Measurements from ENCODE around the gene GREM1.

DNA sequence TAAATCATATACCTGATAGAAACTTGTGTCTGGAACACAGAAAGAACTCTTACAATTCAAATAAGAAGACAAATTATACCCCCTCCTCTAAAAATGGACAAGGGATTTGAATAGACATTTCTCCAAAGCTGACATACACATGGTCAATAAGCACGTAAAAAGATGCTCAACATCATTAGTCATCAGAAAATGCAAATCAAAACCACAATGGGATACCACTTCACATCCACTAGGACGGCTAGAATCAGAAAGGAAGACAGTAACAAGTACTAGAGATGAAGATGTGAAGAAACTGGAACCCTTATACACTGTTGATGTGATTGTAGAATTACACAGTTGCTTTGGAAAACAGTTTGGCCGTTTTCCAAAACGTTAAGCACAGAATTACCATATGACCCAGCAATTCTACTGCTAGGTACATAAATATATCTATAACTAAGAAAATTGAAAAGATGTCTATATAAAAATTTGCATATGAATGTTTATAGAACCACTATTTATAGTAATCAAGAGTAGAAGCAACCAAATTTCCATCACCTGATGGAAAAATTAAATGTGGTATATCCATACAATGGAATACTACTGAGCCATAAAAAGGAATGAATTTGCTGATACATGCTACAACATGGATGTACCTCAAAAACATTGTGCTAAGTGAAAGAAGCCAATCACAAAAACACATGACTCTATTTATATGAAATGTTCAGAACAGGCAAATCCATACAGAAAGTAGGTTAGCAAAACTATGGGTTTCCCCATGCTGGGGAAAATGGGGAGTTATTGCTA lies 60.8 kb downstream of the GREM1 start:
- TF ChIP-seq, protein P1, sequence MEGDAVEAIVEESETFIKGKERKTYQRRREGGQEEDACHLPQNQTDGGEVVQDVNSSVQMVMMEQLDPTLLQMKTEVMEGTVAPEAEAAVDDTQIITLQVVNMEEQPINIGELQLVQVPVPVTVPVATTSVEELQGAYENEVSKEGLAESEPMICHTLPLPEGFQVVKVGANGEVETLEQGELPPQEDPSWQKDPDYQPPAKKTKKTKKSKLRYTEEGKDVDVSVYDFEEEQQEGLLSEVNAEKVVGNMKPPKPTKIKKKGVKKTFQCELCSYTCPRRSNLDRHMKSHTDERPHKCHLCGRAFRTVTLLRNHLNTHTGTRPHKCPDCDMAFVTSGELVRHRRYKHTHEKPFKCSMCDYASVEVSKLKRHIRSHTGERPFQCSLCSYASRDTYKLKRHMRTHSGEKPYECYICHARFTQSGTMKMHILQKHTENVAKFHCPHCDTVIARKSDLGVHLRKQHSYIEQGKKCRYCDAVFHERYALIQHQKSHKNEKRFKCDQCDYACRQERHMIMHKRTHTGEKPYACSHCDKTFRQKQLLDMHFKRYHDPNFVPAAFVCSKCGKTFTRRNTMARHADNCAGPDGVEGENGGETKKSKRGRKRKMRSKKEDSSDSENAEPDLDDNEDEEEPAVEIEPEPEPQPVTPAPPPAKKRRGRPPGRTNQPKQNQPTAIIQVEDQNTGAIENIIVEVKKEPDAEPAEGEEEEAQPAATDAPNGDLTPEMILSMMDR (IDR thresholded peaks at IDR 0.05): no peak
- no peak for TF ChIP-seq POLR2A (IDR thresholded peaks at IDR 0.05)
- no peak for TF ChIP-seq EP300 (IDR thresholded peaks at IDR 0.05)
